ENCODE measurements around the gene GRID1.

DNA sequence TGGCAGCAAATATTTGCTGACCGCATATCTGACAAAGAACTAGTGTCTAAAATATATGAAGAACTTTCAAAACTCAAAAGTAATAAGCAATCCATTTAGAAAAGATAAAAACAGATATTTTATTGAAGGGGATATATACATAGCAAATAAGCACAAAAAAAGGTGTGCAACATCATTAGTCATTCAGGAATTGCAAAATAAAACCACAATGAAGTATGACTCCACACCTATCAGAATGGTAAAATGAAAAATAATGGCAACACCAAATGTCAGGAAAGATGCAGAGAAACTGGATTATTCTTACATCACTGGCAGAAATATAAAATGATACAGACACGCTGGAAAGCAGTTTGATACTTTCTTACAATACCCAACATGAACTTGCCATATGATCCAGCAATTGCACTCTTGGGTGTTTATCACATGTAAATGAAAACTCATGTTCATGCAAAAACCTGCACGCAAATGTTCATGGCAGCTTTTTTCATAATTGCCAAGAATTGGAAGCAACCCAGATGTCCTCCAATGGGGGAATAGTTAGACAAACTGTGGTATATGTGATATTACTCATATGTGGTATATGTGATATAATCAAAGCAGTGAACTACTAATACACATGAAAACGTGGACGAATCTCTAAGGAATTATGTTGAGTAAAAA, 645.5 kb downstream of the GRID1 start:
- no peak for TF ChIP-seq POLR2AphosphoS5 (IDR thresholded peaks at IDR 0.05)
- TF ChIP-seq, protein P1, sequence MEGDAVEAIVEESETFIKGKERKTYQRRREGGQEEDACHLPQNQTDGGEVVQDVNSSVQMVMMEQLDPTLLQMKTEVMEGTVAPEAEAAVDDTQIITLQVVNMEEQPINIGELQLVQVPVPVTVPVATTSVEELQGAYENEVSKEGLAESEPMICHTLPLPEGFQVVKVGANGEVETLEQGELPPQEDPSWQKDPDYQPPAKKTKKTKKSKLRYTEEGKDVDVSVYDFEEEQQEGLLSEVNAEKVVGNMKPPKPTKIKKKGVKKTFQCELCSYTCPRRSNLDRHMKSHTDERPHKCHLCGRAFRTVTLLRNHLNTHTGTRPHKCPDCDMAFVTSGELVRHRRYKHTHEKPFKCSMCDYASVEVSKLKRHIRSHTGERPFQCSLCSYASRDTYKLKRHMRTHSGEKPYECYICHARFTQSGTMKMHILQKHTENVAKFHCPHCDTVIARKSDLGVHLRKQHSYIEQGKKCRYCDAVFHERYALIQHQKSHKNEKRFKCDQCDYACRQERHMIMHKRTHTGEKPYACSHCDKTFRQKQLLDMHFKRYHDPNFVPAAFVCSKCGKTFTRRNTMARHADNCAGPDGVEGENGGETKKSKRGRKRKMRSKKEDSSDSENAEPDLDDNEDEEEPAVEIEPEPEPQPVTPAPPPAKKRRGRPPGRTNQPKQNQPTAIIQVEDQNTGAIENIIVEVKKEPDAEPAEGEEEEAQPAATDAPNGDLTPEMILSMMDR (IDR thresholded peaks at IDR 0.05): no peak

Data from breast epithelium (tissue), 3 donors.